Stimulated activated naive CD4-positive, alpha-beta T cell (primary cell): ENCODE measurements around the gene DHX30.

Experiments
- DNase-seq, 6 experiments: peaks; one replicate each; lab custom pipeline; 2025; lab: John Stamatoyannopoulos, UW

The DHX30 gene

GRCh38 chr3:47851888-47852603 is 49.1 kb downstream of the DHX30 start:
- DNase-seq: no peak

GRCh38 chr3:47852604-47853602 is 50.0 kb downstream of the DHX30 start:
- no peak for DNase-seq

- no peak for DNase-seq
These were observed 51.3 kb downstream of the DHX30 start for GRCh38 chr3:47854267-47854666.

- DNase-seq: no peak
These were observed 52.0 kb downstream of the DHX30 start for GRCh38 chr3:47854720-47855455.

DNA sequence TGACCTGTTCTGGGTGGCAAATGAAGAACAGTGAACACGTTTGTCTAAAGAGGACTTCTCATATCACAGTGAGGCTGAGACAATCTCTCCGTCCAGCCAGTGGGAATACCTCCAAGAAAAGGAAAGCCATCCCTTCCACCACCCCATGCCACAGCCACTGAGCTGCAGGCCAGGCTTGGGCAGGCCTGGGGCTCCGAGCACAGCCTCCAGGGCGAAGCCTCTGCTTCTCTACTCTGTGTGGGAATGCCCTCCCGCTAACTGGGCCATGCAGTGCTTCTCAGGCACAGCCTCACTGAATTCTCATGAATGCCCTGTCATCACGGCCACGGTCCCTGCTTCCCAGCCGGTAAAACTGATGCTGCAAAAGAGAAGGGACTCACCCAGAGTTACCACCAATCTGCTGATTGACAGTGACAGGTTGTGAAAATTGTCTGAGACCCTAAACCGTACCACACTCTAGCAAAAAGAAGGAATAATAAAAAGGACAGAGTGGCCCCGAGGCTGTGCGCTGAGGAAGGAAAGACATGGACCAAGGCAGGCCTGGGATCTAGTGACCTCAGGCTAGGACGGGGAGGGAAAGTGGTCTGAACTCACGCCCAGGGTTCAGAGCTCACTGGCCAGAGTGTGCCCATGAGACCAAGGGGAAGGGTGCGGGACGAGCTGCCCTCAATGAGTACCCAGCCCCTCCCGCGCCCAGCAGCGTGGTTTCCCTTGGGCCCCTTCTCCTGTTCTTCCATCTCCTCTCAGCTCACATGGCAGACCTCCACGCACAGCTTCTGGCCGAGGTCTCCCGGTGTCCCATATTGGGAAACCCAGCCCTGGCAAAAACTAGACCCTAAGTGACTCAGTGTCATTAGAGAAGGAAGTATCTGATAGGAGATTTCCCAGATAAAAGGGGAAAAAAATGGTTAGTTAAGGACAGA is 52.8 kb downstream of the DHX30 start:
- no peak for DNase-seq

- DNase-seq: no peak
These were observed 53.7 kb downstream of the DHX30 start for GRCh38 chr3:47856669-47857068.

- DNase-seq: no peak
These were observed 54.2 kb downstream of the DHX30 start for GRCh38 chr3:47857151-47857550.

- no peak for DNase-seq
These were observed 57.1 kb downstream of the DHX30 start for GRCh38 chr3:47859956-47860605.

DNA sequence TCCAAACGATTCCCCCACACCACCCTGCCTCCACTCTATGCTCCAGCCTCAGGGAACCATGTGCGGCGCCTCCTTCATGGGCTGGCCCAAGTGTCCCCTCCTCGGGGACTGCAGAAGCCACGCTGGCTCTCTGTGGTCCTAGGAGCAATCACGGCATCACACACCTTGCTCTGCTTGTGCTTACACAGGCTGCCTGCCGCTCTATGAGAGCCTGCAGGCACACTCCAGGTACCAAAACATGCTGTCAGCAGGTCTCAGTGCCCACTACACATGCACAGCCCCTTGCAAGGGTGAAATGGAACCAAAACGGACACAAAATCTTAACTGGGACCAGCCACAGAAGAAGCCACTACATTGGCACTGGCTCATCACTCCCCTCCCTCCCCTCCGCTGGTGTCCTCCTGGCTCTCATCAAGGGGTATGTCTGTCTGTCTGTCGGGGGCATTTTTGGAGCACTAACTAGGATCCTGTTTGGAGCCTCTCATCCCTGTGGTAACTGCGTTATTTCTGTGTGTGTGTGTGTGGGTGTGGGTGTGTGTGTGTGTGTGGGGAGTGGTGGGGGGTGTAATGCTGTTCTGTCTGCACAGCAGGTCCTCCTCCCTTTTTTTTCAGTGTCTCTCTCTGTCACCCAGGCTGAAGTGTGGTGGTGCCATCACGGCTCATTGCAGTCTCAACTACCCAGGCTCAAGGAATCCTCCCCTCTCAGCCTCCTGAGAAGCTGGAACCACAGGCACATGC is 60.6 kb downstream of the DHX30 start:
- no peak for DNase-seq

DNA sequence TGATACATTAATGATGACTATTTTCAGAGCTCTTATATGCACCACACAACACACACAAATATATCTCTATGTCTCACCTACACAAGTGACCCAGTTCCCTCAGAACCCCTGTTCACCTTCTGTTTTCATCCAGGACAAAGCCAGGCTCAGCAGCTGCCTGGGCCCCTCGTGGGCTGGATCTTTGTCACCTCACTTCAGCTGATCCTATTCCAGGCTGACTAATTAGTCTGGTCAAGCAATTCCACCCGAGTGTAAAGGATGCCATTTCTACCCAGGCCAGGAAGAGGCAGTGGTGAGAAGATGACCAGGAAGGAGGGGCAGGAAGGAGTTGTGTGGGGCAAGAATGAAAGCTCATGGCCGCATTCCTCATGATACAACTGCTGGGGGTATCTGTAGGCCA is 62.3 kb downstream of the DHX30 start:
- DNase-seq: no peak

GRCh38 chr3:47867451-47868044 is 64.6 kb downstream of the DHX30 start:
- no peak for DNase-seq

DNA sequence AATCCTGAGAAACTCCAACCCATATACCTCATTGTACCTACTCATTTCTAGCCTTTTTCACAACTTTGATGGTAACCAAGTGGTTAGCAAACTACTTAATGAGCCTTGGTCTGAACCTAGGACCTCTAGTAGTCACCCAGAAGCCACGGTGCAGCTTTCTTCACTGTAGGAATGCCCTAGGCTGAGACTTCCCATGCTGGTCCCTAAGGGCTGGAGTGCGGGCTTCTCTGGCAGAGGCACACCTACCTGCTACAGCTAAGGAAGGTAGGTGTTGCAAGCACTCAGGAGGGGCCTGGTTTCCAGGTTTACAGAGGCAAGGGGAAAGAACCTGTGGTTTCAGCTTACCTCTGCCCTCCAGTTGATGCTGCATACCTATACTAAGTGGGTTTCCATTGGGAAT is 65.4 kb downstream of the DHX30 start:
- DNase-seq: no peak

GRCh38 chr3:47870156-47870555 is 67.2 kb downstream of the DHX30 start:
- no peak for DNase-seq

DNA sequence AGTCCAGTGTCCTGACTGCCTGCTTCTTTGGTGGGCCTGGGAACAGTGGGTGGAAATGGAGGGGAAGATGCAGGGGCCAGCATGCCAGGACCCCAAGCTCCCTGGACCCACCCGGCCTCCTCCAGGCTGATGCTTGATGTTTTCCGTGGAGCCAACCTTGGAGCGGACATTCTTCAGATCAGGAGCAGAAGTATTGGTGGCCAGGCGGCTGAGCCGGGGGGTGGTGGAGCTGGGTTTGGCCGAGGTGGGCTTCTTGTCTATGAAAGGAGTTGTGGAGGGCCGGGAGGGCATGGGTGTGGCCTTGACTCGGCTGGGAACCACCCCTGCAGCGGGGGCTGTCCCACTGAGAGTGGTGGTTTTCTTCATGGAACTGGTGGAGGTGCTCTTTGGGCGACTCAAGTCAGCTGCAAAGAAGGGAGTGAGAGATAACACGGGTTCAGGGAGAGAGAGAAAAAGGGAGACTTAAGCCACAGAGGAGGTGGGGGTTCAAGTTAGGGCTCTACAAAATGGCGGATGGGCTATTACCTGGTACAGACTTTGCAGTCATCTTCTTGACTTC is 67.8 kb downstream of the DHX30 start:
- DNase-seq: no peak

GRCh38 chr3:47871389-47871788 is 68.5 kb downstream of the DHX30 start:
- no peak for DNase-seq

GRCh38 chr3:47872916-47873315 is 70.0 kb downstream of the DHX30 start:
- DNase-seq: no peak

GRCh38 chr3:47874438-47874837 is 71.5 kb downstream of the DHX30 start:
- no peak for DNase-seq

DNA sequence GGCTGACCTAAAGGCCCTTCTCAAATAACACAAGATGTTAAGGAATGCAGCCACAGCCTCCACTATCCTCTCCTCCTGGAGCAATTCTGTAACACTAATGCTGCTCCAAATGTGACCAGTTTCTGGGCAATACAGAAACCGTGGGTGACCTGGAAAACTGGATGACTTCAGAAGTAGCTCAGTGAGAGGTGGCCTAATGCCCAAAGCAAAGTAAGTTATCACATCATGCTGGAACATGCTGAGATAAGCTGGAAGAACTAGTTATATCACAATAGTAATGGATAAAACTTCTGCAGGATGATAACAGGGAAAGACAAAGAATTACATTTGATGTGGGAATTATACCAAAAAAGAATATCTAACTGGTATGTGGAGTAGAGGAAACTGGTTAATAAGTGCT is 72.0 kb downstream of the DHX30 start:
- no peak for DNase-seq

- no peak for DNase-seq
These were observed 74.4 kb downstream of the DHX30 start for GRCh38 chr3:47877290-47877689.
